B cell (primary cell): ENCODE data around the gene ME1. TPM values are rescaled to one million over a fixed set of nuclear protein-coding genes. Genes with fewer than 3 reads are reported as not detected.
"Not testable (repeated sequence)": the region's sequence is repeated elsewhere in the genome, so short reads cannot be mapped to it uniquely, and the experiment has no call there.

Experiments
- ATAC-seq: fragments of 200-7000 bp; cut with Tn5 transposase; one replicate; pipeline ENCODE4 v1.10.0; 2021; ENCODE audit warnings: low read depth, mild to moderate bottlenecking, moderate number of reproducible peaks, moderate library complexity
- CTCF ChIA-PET: fragments of 350-600 bp; sonication (Branson Sonifier 250); formaldehyde crosslinking; loops from one replicate; lab custom pipeline; 2021; ENCODE audit warnings: antibody characterized with exemption, inconsistent platforms; lab: Charles Lee
- POLR2A ChIA-PET: fragments of 350-600 bp; sonication (Branson Sonifier 250); formaldehyde crosslinking; loops from one replicate; lab custom pipeline; 2021; ENCODE audit warnings: antibody characterized with exemption; lab: Charles Lee
- DNase-seq: peaks from one replicate; pipeline ENCODE4 v3.0.0; 2013
- H2AFZ ChIP-seq: 2 replicates; pipeline ENCODE4 v1.6.1; 2012; ENCODE audit warnings: mild to moderate bottlenecking, low read depth, low read length; ENCODE audit not compliant: insufficient read depth, poor library complexity, severe bottlenecking
- H3K27ac ChIP-seq, 2 donors: 1 replicate in 1 of 2; 2 replicates in 1 of 2; pipeline ENCODE4 v1.5.1; 2012 to 2013; ENCODE audit warnings: low read length in 2 of 2, mild to moderate bottlenecking in 2 of 2, moderate library complexity in 1 of 2
- H3K27me3 ChIP-seq, 4 experiments: fragments of 200-600 bp in 1 of 4; sonication (generic) in 1 of 4; replicated peaks in 1 of 4; 1 replicate in 2 of 4; 2 replicates in 2 of 4; pipeline versions ENCODE4 v1.6.1 to v1.7.0; 2013 to 2016; ENCODE audit warnings: low read length in 3 of 4, mild to moderate bottlenecking in 2 of 4, mixed read lengths in 1 of 4, moderate library complexity in 1 of 4; ENCODE audit not compliant: insufficient read depth in 4 of 4, control insufficient read depth in 3 of 4; ENCODE audit errors: control extremely low read depth in 1 of 4
- H3K36me3 ChIP-seq, 2 experiments: replicated peaks in 1 of 2; 1 replicate in 1 of 2; 2 replicates in 1 of 2; pipeline versions ENCODE4 v1.6.1 to v1.7.1; 2013; ENCODE audit warnings: low read length in 1 of 2; ENCODE audit not compliant: insufficient read depth in 2 of 2, control insufficient read depth in 1 of 2; ENCODE audit errors: control extremely low read depth in 1 of 2, extremely low read depth in 1 of 2
- H3K4me1 ChIP-seq, 2 donors: fragments of 200-600 bp in 1 of 2; sonication (generic) in 1 of 2; 1 replicate in 1 of 2; 2 replicates in 1 of 2; pipeline versions ENCODE4 v1.5.1 to v1.6.1; 2013 to 2017; ENCODE audit warnings: low read length in 2 of 2; ENCODE audit not compliant: control insufficient read depth in 2 of 2, insufficient read depth in 2 of 2
- H3K4me2 ChIP-seq: replicated peaks from 2 replicates; pipeline ENCODE3; 2012; ENCODE audit warnings: mild to moderate bottlenecking, low read depth, low read length; ENCODE audit not compliant: poor library complexity, severe bottlenecking
- H3K4me3 ChIP-seq, 5 experiments: fragments of 200-600 bp in 1 of 5; sonication (generic) in 1 of 5; 1 replicate in 3 of 5; 2 replicates in 2 of 5; pipeline versions ENCODE4 v1.5.1 to v1.7.0; 2011 to 2016; ENCODE audit warnings: low read length in 4 of 5, mild to moderate bottlenecking in 4 of 5, low read depth in 2 of 5, control low read depth in 1 of 5, moderate library complexity in 1 of 5; ENCODE audit not compliant: insufficient read depth in 1 of 5; ENCODE audit errors: control extremely low read depth in 1 of 5, extremely low read depth in 1 of 5
- H3K79me2 ChIP-seq: fragments of 200-600 bp; sonication (generic); one replicate; pipeline ENCODE4 v1.6.0; 2016; ENCODE audit warnings: low read length; ENCODE audit not compliant: control insufficient read depth, insufficient read depth
- H3K9ac ChIP-seq: fragments of 200-600 bp; sonication (generic); 2 replicates; pipeline ENCODE4 v1.6.1; 2017; ENCODE audit warnings: mild to moderate bottlenecking, low read length, moderate library complexity
- H3K9me3 ChIP-seq, 3 donors: one replicate each; pipeline versions ENCODE4 v1.6.1 to v1.7.1; 2013; ENCODE audit warnings: low read length in 2 of 3; ENCODE audit not compliant: control insufficient read depth in 2 of 3, insufficient read depth in 1 of 3; ENCODE audit errors: control extremely low read depth in 1 of 3
- H4K20me1 ChIP-seq: 2 replicates; pipeline ENCODE4 v1.6.0; 2012; ENCODE audit warnings: mild to moderate bottlenecking, low read length; ENCODE audit not compliant: insufficient read depth, control insufficient read depth, poor library complexity, severe bottlenecking
- H3K27ac Mint-ChIP-seq: one replicate; pipeline ENCODE4 v1.8.0; 2021; ENCODE audit warnings: mixed read lengths
- H3K27me3 Mint-ChIP-seq: one replicate; pipeline ENCODE4 v1.8.0; 2021; ENCODE audit warnings: mixed read lengths
- H3K4me1 Mint-ChIP-seq: one replicate; pipeline ENCODE4 v1.8.0; 2021; ENCODE audit warnings: mixed read lengths
- H3K4me3 Mint-ChIP-seq: one replicate; pipeline ENCODE4 v1.8.0; 2021; ENCODE audit warnings: mixed read lengths
- H3K9me3 Mint-ChIP-seq: one replicate; pipeline ENCODE4 v1.8.0; 2022; ENCODE audit warnings: mixed read lengths; ENCODE audit not compliant: insufficient read depth
- CTCF ChIP-seq: fragments of 200-600 bp; IDR thresholded peaks from one replicate; pipeline ENCODE4 v1.8.0; 2022; ENCODE audit warnings: antibody characterized with exemption, mild to moderate bottlenecking
- EZH2 ChIP-seq: IDR thresholded peaks from 2 replicates; pipeline ENCODE4 v1.6.1; 2012; ENCODE audit warnings: borderline replicate concordance, low read depth, mild to moderate bottlenecking, moderate library complexity, low read length; ENCODE audit not compliant: insufficient read depth, poor library complexity, severe bottlenecking
- WGBS: methylation state at CpG from one replicate; pipeline ENCODE4 v1.1.5; 2013; ENCODE audit warnings: missing lambda C conversion rate; ENCODE audit not compliant: insufficient coverage; 5-methylcytosine and 5-hydroxymethylcytosine counted together
- intact Hi-C: fragments of 100-400 bp; cut with micrococcal nuclease; formaldehyde crosslinking; loops from one replicate; pipeline ENCODE4 v1.10.0; 2022
- polyA plus RNA-seq: library from polyadenylated mRNA; depleted of rRNA; stranded (reverse); fragments of >200 nt; gene quantifications from 2 replicates; pipeline ENCODE4 v1.2.3, GENCODE V29; 2012
- total RNA-seq, 2 donors: library from RNA; stranded (reverse); fragments of 120-200 nt in 1 of 2; gene quantifications; 1 replicate in 1 of 2; 2 replicates in 1 of 2; pipeline versions ENCODE4 v1.2.3 to v1.2.4, GENCODE V29; 2013 to 2022

Gene ME1
- total and polyA plus RNA-seq, 2 donors (not counting 1 experiment from before 2014, with no cell fraction given), result not detected

- ChIA-PET POLR2A (no interaction called here), CTCF (no interaction called here)
- H3K4me3 Mint-ChIP-seq, result no peak overlapping the region
- no CpG with 5 or more reads among the region's 3 CpGs for WGBS
- H3K27me3 Mint-ChIP-seq, result no peaks in the 10 kb centered on the region
- H4K20me1 ChIP-seq, result no peaks in the 10 kb centered on the region
- H3K27ac Mint-ChIP-seq, result no peak overlapping the region
- H3K79me2 ChIP-seq, result no peaks in the 10 kb centered on the region
- no peaks in the 10 kb centered on the region for H3K36me3 ChIP-seq
- no peak overlapping the region for H3K4me3 ChIP-seq
- no peak for ATAC-seq
- no peak overlapping the region for H2AFZ ChIP-seq
- H3K27ac ChIP-seq, result no peak overlapping the region
- no peak for DNase-seq
- intact Hi-C loops, result no loop called here
- H3K4me1 ChIP-seq, result no peaks in the 10 kb centered on the region
- H3K9ac ChIP-seq, result no peak overlapping the region
- H3K4me2 ChIP-seq, result no peak overlapping the region
- no peaks in the 10 kb centered on the region for H3K9me3 Mint-ChIP-seq
- H3K4me1 Mint-ChIP-seq, result no peaks in the 10 kb centered on the region
- H3K27me3 ChIP-seq, result no peaks in the 10 kb centered on the region
- no peaks in the 10 kb centered on the region for H3K9me3 ChIP-seq
- TF ChIP-seq CTCF (no peak), EZH2 (no peak)
These were observed 173.1 kb downstream of the ME1 start for GRCh38 chr6:83257791-83258190.

- H3K4me3 ChIP-seq, H3K4me1 ChIP-seq, H3K9ac ChIP-seq, CTCF ChIA-PET, H3K4me3 Mint-ChIP-seq, H3K27me3 Mint-ChIP-seq, H3K36me3 ChIP-seq, H4K20me1 ChIP-seq, H3K9me3 ChIP-seq, H3K4me1 Mint-ChIP-seq, H3K4me2 ChIP-seq, H3K9me3 Mint-ChIP-seq, H3K79me2 ChIP-seq, H3K27ac ChIP-seq, POLR2A ChIA-PET, H3K27ac Mint-ChIP-seq, H3K27me3 ChIP-seq, ATAC-seq, DNase-seq, intact Hi-C loops, H2AFZ ChIP-seq: not testable (repeated sequence)
- WGBS, result no CpG with 5 or more reads among the region's 3 CpGs
These were observed 174.1 kb downstream of the ME1 start for GRCh38 chr6:83256719-83257118.
